GM19467 (cell line): ENCODE results near the gene TAS2R1.

Source experiments
- ATAC-seq: cut with Tn5 transposase; IDR thresholded peaks from one replicate; pipeline ENCODE4 v1.9.1; 2021; ENCODE audit warnings: mild to moderate bottlenecking, moderate library complexity; ENCODE audit not compliant: unreplicated experiment

The TAS2R1 gene

GRCh38 chr5:9630251-9630650, at the start of gene TAS2R1:
Gene TAS2R1, minus strand, starts transcription at chr5:9630351. Its CDS starts 319 bp downstream, at chr5:9630032.
- no peak for ATAC-seq

GRCh38 chr5:9670371-9670770, 40.2 kb upstream of the TAS2R1 start:
- ATAC-seq = no peak

- no peak for ATAC-seq
Measured at GRCh38 chr5:9667906-9668305, 37.8 kb upstream of the TAS2R1 start.

GRCh38 chr5:9663891-9664290, 33.7 kb upstream of the TAS2R1 start:
- ATAC-seq = no peak

GRCh38 chr5:9661316-9662015, 31.3 kb upstream of the TAS2R1 start:
- no peak for ATAC-seq

GRCh38 chr5:9658706-9659105, 28.6 kb upstream of the TAS2R1 start:
- ATAC-seq = no peak

- no peak for ATAC-seq
Measured at GRCh38 chr5:9657819-9658218, 27.7 kb upstream of the TAS2R1 start.

- ATAC-seq = no peak
Measured at GRCh38 chr5:9655641-9656040, 25.5 kb upstream of the TAS2R1 start.

GRCh38 chr5:9654886-9655285, 24.7 kb upstream of the TAS2R1 start:
- no peak for ATAC-seq

GRCh38 chr5:9653811-9654210, 23.7 kb upstream of the TAS2R1 start:
- peak; percentile 80 for ATAC-seq

GRCh38 chr5:9653061-9653460, 22.9 kb upstream of the TAS2R1 start:
- ATAC-seq = no peak

GRCh38 chr5:9652295-9652694, 22.1 kb upstream of the TAS2R1 start:
- no peak for ATAC-seq

- ATAC-seq = no peak
Measured at GRCh38 chr5:9646843-9647242, 16.7 kb upstream of the TAS2R1 start.

GRCh38 chr5:9644630-9645029, 14.5 kb upstream of the TAS2R1 start:
- no peak for ATAC-seq

GRCh38 chr5:9642621-9643020, 12.5 kb upstream of the TAS2R1 start:
- no peak for ATAC-seq

GRCh38 chr5:9641806-9642355, 11.7 kb upstream of the TAS2R1 start:
- no peak for ATAC-seq

- no peak for ATAC-seq
Measured at GRCh38 chr5:9632495-9632894, 2.3 kb upstream of the TAS2R1 start.

- no peak for ATAC-seq
Measured at GRCh38 chr5:9627541-9627940, 2.6 kb downstream of the TAS2R1 start.

- ATAC-seq = no peak
Measured at GRCh38 chr5:9626955-9627354, 3.2 kb downstream of the TAS2R1 start.

- ATAC-seq = no peak
Measured at GRCh38 chr5:9625731-9626130, 4.4 kb downstream of the TAS2R1 start.

GRCh38 chr5:9625286-9625685, 4.9 kb downstream of the TAS2R1 start:
- ATAC-seq = no peak

GRCh38 chr5:9624196-9624947, 5.8 kb downstream of the TAS2R1 start:
- ATAC-seq = no peak
